Activated naive CD4-positive, alpha-beta T cell treated with anti-CD3 and anti-CD28 coated beads, Interleukin-2, amount 10 ng/mL, durations not matched to agents 7 days and 5 days (primary cell): ENCODE measurements around the gene DCX.

Experiments used
- CTCF ChIA-PET: fragments of 350-600 bp; sonication (Branson Sonifier 250); formaldehyde crosslinking; loops from one replicate; lab custom pipeline; 2021; ENCODE audit warnings: antibody characterized with exemption; lab: Charles Lee
- DNase-seq: peaks from one replicate; pipeline ENCODE4 v3.0.0-alpha.2; 2020
- H3K27ac Mint-ChIP-seq: one replicate; pipeline ENCODE4 v1.8.0; 2021; ENCODE audit warnings: mild to moderate bottlenecking, moderate library complexity, mixed read lengths
- H3K27me3 Mint-ChIP-seq: one replicate; pipeline ENCODE4 v1.8.0; 2021; ENCODE audit warnings: mild to moderate bottlenecking, mixed read lengths
- H3K36me3 Mint-ChIP-seq: one replicate; pipeline ENCODE4 v1.8.0; 2021; ENCODE audit warnings: mixed read lengths
- H3K4me1 Mint-ChIP-seq: one replicate; pipeline ENCODE4 v1.8.0; 2021; ENCODE audit warnings: mixed read lengths
- H3K4me3 Mint-ChIP-seq: one replicate; pipeline ENCODE4 v1.8.0; 2021; ENCODE audit warnings: mild to moderate bottlenecking, moderate library complexity, mixed read lengths
- H3K9me3 Mint-ChIP-seq: one replicate; pipeline ENCODE4 v1.8.0; 2021; ENCODE audit warnings: mixed read lengths

DCX gene

DNA sequence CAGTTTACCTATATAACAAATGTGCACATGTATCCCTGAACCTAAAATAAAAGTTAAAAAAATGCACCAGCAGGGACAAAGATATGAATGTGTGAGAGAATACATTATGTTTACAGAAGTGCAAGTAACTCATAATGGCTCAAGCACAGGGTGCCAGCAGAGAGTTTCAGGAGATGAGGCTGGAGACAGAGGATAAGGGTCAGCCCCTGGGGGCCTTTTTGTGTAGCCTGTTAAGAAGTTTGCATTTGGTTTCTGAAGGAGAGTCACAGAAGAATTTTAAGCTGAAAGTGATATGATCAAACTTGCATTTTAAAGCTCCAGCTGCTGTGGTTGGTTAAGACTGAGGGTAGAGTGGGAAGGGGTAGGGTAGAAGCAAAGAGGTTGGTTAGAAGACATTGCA is 93.1 kb downstream of the DCX start:
- Mint-ChIP-seq H3K4me1 (no peaks in the 10 kb centered on the region), H3K27ac (no peak overlapping the region), H3K4me3 (no peak overlapping the region), H3K36me3 (no peaks in the 10 kb centered on the region), H3K27me3 (no peaks in the 10 kb centered on the region), H3K9me3 (no peaks in the 10 kb centered on the region)
- CTCF ChIA-PET: no interaction called here
- DNase-seq: no peak

DNA sequence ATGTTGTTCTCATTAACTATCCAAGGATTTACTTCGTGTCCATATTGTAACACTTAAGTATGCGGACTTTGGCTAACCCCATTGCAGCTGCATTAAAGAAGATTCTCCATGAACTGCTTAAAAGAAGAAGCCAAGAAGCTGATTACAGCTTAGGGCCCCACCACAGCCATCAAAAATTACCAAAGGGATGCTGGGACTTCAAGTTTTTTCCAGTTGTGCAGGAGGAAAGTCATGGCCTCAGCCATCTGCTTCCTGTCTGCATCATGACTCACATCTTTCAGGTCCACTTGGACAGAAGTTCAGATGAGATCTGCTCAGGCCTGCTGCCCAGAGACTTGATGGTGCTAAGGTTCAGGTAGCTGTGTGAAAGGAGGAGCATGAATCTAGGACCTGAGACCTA is 102.9 kb downstream of the DCX start:
- Mint-ChIP-seq H3K4me1 (no peaks in the 10 kb centered on the region), H3K36me3 (no peaks in the 10 kb centered on the region), H3K4me3 (no peak overlapping the region), H3K27ac (no peak overlapping the region), H3K27me3 (no peaks in the 10 kb centered on the region), H3K9me3 (no peaks in the 10 kb centered on the region)
- CTCF ChIA-PET: no interaction called here
- DNase-seq: no peak

DNA sequence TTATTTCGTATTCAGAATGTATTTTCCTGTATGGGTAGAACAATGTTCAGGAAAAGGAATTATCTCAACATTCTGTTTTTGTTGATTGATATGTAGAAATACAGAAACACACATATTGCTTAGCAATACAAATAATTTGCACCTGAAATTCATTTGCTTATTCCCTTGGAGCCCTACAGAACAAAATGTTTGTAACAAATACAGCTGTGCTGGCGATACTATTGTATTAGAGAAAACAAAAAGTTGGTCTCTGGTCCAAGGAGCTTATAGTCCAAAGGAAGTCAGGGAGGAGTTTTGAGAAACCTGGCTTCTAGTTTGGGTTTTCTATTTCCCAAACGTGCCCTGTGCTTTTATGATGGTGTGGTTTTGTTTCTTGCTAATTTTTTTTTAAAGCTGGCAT is 104.0 kb downstream of the DCX start:
- Mint-ChIP-seq H3K4me1 (no peaks in the 10 kb centered on the region), H3K36me3 (no peaks in the 10 kb centered on the region), H3K27me3 (no peaks in the 10 kb centered on the region), H3K27ac (no peak overlapping the region), H3K9me3 (no peaks in the 10 kb centered on the region), H3K4me3 (no peak overlapping the region)
- no peak for DNase-seq
- CTCF ChIA-PET: no interaction called here

DNA sequence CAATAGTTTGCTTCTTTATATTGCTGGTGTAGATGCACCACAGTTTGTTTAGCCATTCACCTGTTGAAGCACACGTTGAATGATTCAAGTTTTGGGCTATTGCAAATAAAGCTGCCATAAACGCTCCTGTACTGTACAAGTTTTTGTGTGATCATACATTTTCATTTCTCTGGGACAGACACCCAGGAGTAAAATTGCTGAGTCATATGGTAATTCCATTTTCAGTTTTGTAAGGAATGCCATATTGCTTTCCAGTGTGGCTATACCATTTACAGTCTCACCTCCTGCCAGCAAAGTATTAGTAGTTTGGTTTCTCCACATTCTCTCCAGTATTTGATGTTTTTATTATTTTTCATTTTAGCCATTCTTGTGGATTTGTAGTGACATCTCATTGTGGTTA is 109.7 kb downstream of the DCX start:
- no peaks in the 10 kb centered on the region for H3K9me3 Mint-ChIP-seq

DNA sequence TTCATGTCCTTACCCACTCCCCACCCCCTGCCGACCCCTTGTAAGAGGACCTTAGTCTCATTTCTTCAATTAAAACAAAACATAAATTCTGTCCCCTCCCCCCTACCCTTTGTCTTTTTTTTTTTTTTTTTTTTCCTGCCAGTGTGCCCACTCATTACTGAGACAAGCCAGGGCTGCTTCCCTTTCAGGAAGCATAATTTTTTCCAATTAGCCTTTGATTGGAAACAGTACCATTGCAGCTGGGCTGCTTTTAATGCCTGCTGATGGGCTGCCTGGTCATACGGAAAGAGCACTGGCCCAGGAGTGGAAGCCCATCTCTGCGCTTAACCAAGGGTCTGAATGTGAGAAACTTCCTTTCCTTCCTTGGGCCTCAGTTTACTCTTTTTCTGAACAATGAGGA is 123.2 kb downstream of the DCX start:
- Mint-ChIP-seq H3K36me3 (no peaks in the 10 kb centered on the region), H3K4me3 (no peak overlapping the region), H3K9me3 (no peaks in the 10 kb centered on the region), H3K27me3 (no peaks in the 10 kb centered on the region), H3K4me1 (no peaks in the 10 kb centered on the region), H3K27ac (no peak overlapping the region)
- DNase-seq: no peak
- CTCF ChIA-PET: no interaction called here

More for the DNA sequence above, 109.7 kb downstream of the DCX start:
- Mint-ChIP-seq H3K27me3 (no peaks in the 10 kb centered on the region), H3K27ac (no peak overlapping the region), H3K36me3 (no peaks in the 10 kb centered on the region), H3K4me1 (no peaks in the 10 kb centered on the region), H3K4me3 (no peak overlapping the region)
- DNase-seq: no peak
- CTCF ChIA-PET: no interaction called here

DNA sequence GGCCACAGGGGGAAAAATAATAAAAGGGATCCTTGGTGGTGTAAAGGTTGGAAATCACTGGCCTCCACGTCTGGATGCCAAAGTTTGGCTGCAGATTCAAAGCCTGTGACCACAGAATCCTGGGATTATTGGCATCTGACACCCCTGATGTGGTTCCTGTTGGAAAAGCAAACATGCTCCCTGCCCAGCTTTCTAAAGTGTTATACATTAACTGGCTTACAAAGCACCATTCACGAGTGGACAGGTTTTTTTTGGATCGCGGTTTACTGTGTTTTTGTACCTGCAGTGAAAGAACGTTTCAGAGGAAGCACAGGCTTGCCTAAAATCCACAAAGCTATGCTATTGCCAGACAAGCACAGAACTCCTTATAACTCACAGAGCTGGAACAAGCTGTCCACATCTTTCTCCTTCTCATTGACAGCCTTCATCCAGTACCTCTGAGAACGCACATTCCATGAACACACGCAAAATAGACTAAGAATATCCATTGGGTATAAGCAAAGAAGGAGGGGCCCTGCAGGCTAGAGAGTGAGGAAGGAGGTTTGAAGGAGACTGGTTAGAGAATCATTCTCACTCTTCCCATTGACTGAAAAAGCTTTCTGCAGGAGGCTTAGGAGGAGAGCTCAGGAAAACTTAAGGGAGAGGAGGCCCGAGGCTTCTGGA is 127.2 kb downstream of the DCX start:
- DNase-seq: no peak
- CTCF ChIA-PET: no interaction called here
- Mint-ChIP-seq H3K4me1 (no peaks in the 10 kb centered on the region), H3K9me3 (no peaks in the 10 kb centered on the region), H3K36me3 (no peaks in the 10 kb centered on the region), H3K4me3 (no peak overlapping the region), H3K27ac (peak overlapping the region; percentile 19), H3K27me3 (no peaks in the 10 kb centered on the region)

DNA sequence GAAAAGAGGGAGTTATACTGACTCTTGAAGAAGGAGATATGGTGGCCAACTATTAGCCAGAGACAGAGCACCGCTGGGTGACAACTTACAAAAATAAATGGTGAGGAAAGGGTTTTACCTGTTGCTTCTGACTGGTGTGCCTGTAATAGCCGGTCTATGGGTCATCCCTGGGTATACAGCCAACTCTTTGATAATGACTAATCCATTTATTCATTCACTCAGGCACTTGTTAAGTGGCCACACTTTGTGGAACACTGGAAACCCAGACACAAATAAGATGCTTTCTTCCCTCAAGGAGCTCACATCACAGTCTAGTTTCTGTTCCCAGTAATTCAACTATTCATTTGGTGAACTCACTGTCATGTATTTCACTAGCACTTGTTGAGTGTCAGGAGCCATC is 128.5 kb downstream of the DCX start:
- no peaks in the 10 kb centered on the region for H3K36me3 Mint-ChIP-seq
- H3K27ac Mint-ChIP-seq: no peak overlapping the region
- CTCF ChIA-PET: no interaction called here
- no peak for DNase-seq
- no peaks in the 10 kb centered on the region for H3K27me3 Mint-ChIP-seq
- no peak overlapping the region for H3K4me3 Mint-ChIP-seq
- H3K9me3 Mint-ChIP-seq: no peaks in the 10 kb centered on the region
- H3K4me1 Mint-ChIP-seq: no peaks in the 10 kb centered on the region

DNA sequence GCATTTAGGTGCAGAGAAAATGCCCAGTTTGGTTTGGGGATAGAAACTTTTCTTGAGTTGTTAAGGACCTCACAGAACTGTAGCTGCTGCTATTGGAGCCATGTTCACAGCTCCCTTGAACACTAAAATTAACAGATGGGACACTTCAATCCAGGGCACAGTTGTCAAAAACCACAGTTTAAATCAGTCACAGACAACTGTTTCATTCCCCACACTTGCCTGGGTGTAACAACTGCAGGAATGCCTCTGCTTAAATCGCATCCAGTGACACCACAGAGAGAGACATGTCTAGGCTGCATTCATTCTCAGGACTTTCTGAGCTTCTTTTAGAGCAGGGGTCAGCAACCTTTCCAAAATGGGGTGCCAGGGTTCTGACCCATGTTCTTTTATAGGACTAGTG is 129.0 kb downstream of the DCX start:
- Mint-ChIP-seq H3K9me3 (no peaks in the 10 kb centered on the region), H3K36me3 (no peaks in the 10 kb centered on the region), H3K4me3 (no peak overlapping the region), H3K4me1 (no peaks in the 10 kb centered on the region), H3K27ac (no peak overlapping the region), H3K27me3 (no peaks in the 10 kb centered on the region)
- no peak for DNase-seq
- CTCF ChIA-PET: no interaction called here

DNA sequence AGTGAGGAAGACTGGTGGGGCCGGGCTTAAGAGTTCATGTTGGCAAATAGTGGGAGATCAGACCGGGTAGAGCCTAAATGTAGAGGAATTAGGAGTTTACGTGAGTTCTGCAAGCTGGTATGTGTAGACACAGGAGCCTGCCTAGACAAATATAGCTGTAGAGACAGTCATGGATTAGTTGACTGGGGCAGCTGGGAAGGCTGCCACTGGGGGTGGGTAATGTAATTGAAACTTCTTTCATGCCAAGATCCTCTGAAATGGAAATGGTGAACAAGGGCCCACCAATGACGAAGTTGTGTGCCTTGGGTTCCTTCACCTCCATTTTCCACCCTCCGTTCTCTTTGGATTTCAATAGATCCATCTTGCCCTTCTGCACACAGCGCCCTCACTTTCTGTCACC is 129.9 kb downstream of the DCX start:
- Mint-ChIP-seq H3K27me3 (no peaks in the 10 kb centered on the region), H3K27ac (no peak overlapping the region), H3K36me3 (no peaks in the 10 kb centered on the region), H3K9me3 (no peaks in the 10 kb centered on the region), H3K4me3 (no peak overlapping the region), H3K4me1 (no peaks in the 10 kb centered on the region)
- DNase-seq: no peak
- CTCF ChIA-PET: no interaction called here

DNA sequence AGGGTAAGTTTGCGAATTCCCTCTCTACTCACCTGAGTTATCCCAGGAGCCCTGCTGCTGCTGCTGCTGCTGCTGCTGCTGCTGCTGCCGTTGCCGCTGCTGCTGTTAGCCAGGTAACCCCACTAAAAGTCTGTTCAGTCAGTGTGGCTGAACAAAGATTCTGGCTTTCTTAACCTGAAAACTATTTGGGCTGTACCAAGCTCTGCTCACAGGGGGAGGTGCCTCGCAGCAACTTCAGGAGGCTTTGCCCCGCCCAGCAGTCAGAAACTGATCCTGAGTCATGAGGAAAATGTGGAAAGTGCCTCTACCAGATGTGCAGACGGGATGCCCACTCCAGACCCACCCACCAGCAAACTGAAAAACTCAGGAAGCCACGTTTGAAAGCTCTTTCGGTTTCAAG is 141.7 kb downstream of the DCX start, which contains the start of gene CAPN6:
Gene CAPN6, minus strand, starts transcription at position 145 of the 400 bp plus-strand sequence. CDS start 6,547 bp downstream, outside the sequence.
- Mint-ChIP-seq H3K9me3 (no peaks in the 10 kb centered on the region), H3K4me3 (no peak within 1 kb of the TSS), H3K27ac (no peak within 1 kb of the TSS), H3K36me3 (no peaks in the 10 kb centered on the region), H3K27me3 (no peaks in the 10 kb centered on the region), H3K4me1 (no peaks in the 10 kb centered on the region)
- CTCF ChIA-PET: no interaction called here
- no peak for DNase-seq

DNA sequence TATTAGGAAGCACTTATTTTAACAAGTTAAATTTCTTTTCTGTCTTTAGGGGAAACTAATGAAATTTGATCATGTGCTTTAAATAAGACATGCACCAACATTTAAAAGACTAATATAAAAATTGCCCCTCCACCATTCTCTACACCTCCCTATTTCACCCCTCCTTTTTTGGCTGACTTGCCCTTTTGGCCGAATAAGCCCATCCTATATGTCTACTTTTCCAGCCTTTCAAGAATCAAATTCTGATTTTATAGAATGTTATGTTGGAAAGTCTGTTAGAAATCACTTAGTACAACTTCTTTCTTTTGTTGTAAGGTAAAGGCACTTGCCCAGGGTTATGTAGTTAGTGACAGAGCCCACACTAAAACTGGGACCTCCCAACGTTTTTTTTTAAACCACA is 143.5 kb downstream of the DCX start:
- Mint-ChIP-seq H3K27ac (no peak overlapping the region), H3K36me3 (no peaks in the 10 kb centered on the region), H3K9me3 (no peaks in the 10 kb centered on the region), H3K27me3 (no peaks in the 10 kb centered on the region), H3K4me1 (no peaks in the 10 kb centered on the region), H3K4me3 (no peak overlapping the region)
- DNase-seq: no peak
- CTCF ChIA-PET: no interaction called here

DNA sequence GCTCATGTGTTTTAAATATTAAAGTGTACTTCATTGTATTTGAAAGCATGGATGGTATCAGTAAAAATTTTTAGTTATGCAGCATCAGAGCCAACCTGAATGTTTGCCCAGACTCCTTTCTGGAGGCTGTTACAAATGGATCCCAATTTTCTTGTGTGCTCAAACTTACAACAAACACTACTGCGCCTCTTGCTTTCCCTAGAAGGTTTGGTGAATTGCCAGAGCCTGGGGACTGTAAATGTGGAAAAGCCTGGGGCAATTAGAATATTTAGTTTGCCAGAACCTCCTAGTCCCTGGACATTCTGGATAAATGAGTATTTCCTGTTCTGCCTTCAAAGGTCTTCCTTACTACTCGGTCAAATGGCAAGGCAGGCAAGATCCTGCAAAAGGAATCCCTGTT is 146.5 kb downstream of the DCX start:
- CTCF ChIA-PET: no interaction called here

DNA sequence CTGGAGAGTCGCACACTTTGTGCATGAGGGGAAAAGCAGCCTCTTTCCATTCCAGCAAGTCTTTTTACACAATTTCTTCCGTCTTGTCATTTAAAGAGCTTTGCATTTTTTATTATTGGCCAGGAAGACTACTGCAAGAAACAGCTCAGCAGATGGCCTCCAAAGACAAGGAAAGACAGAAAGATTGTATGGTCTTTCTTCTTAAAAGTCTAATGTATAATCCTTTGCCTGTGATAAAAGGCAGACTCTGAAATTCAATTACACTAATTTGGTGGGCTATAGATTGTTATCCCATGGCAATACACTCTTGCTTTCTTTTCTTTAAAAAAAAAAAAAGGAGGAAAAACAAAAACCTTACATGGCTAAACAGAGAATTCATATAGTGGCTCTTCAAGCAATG is 147.6 kb downstream of the DCX start:
- no peak overlapping the region for H3K4me3 Mint-ChIP-seq
- no peak for DNase-seq
- CTCF ChIA-PET: no interaction called here

More for the DNA sequence above, 146.5 kb downstream of the DCX start:
- Mint-ChIP-seq H3K27me3 (no peaks in the 10 kb centered on the region), H3K27ac (no peak overlapping the region), H3K36me3 (no peaks in the 10 kb centered on the region), H3K4me3 (no peak overlapping the region), H3K4me1 (no peaks in the 10 kb centered on the region), H3K9me3 (no peaks in the 10 kb centered on the region)
- DNase-seq: no peak

DNA sequence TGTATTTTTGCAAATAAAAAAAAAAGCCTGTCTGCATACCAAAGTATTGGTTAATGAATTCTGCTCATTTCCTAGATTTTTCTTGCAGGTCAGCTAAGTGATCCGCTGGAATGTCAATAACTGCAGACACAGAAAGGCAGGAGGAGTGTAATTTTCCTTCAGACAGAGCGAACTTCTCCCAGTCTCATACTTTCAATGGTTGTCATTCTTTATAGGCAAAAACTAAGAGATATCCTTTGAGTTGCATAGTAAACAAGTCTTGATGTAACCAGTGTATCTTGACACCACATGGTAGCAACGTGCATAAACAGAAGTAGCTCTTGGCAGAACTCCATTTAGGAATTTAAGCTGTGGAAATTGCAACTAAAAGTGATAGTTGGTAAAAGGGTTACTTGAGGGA is 149.9 kb downstream of the DCX start:
- H3K9me3 Mint-ChIP-seq: no peaks in the 10 kb centered on the region
- H3K4me1 Mint-ChIP-seq: no peaks in the 10 kb centered on the region
- no peaks in the 10 kb centered on the region for H3K36me3 Mint-ChIP-seq
- H3K27ac Mint-ChIP-seq: no peak overlapping the region
- DNase-seq: no peak
- H3K4me3 Mint-ChIP-seq: no peak overlapping the region
- H3K27me3 Mint-ChIP-seq: no peaks in the 10 kb centered on the region
- CTCF ChIA-PET: no interaction called here

More for the DNA sequence above, 147.6 kb downstream of the DCX start:
- no peaks in the 10 kb centered on the region for H3K27me3 Mint-ChIP-seq
- no peaks in the 10 kb centered on the region for H3K36me3 Mint-ChIP-seq
- no peak overlapping the region for H3K27ac Mint-ChIP-seq
- no peaks in the 10 kb centered on the region for H3K9me3 Mint-ChIP-seq
- no peaks in the 10 kb centered on the region for H3K4me1 Mint-ChIP-seq

DNA sequence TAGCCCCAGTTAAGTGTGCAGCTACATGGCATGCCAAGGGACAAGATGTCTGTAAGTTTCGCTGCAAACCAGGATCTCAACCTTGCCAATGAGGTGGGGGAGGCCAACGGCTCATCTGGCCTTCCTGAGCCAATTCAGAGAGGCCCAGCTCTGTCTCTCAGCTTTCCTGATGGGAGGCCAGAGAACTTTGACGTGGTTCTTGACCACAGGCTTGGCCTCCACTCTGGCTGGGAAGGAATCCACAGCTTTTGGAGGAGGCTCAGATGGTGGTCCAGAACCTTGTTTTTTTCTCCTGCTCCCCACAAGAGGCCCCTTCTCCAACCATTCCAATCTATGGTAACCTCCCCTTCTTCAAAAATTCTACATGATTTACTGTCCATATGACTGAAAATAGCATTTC is 151.5 kb downstream of the DCX start:
- no peaks in the 10 kb centered on the region for H3K27me3 Mint-ChIP-seq
- H3K36me3 Mint-ChIP-seq: no peaks in the 10 kb centered on the region
- CTCF ChIA-PET: interaction anchor here (0.6 kb wide), 1 partner anchor 35 kb away, joined by 4 read pairs; no protein-coding TSS in a partner anchor
- H3K27ac Mint-ChIP-seq: no peak overlapping the region
- H3K4me3 Mint-ChIP-seq: no peak overlapping the region
- no peak for DNase-seq
- H3K9me3 Mint-ChIP-seq: no peaks in the 10 kb centered on the region
- no peaks in the 10 kb centered on the region for H3K4me1 Mint-ChIP-seq

DNA sequence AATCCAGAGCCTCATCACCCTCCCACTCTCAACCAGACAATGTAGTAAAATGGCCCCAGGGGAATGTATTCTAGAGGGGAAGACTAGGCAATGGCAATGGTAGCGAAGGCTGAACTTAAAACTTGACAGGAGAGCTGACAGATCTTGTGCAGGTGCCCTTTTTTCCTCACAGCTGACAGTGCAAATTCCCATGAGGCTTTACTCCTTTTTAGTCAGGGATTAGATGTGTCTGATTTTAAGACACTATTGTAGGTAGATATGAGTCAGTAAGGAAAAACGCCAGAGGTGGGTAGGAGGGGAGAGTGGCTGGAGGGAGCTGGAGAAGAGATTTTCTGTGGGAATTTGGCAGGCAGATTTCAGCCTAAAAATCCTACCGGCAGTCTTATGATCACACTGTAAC is 152.4 kb downstream of the DCX start:
- H3K9me3 Mint-ChIP-seq: no peaks in the 10 kb centered on the region
- CTCF ChIA-PET: no interaction called here
- no peak overlapping the region for H3K4me3 Mint-ChIP-seq
- H3K4me1 Mint-ChIP-seq: no peaks in the 10 kb centered on the region
- no peaks in the 10 kb centered on the region for H3K36me3 Mint-ChIP-seq
- no peak for DNase-seq
- no peak overlapping the region for H3K27ac Mint-ChIP-seq
- H3K27me3 Mint-ChIP-seq: no peaks in the 10 kb centered on the region
